MG63 (cell line): ENCODE results near the gene VIPR2. TPM values are rescaled to one million over a fixed set of nuclear protein-coding genes. Genes with fewer than 3 reads are reported as not detected.
"Not testable (repeated sequence)": the region's sequence is repeated elsewhere in the genome, so short reads cannot be mapped to it uniquely, and the experiment has no call there.

Experiments
- DNase-seq: peaks from one replicate; pipeline ENCODE4 v3.0.0-alpha.2; 2020
- H3K27me3 ChIP-seq: fragments of 250-450 bp; sonication (Bioruptor Pico); 2 replicates; pipeline ENCODE4 v1.5.1; 2020; ENCODE audit warnings: mild to moderate bottlenecking, moderate library complexity
- H3K36me3 ChIP-seq: fragments of 250-450 bp; sonication (Bioruptor Pico); 2 replicates; pipeline ENCODE4 v1.5.1; 2020; ENCODE audit warnings: mild to moderate bottlenecking, moderate library complexity
- H3K4me3 ChIP-seq: fragments of 250-450 bp; sonication (Bioruptor Pico); 2 replicates; pipeline ENCODE4 v1.5.1; 2020; ENCODE audit warnings: mild to moderate bottlenecking, moderate library complexity
- H3K9me3 ChIP-seq: fragments of 250-450 bp; sonication (Bioruptor Pico); 2 replicates; pipeline ENCODE4 v1.5.1; 2020; ENCODE audit warnings: mild to moderate bottlenecking, moderate library complexity
- total RNA-seq: library from RNA; depleted of rRNA; stranded (reverse); fragments of >200 nt; shearing (Covaris generic); gene quantifications from 2 replicates; pipeline ENCODE4 v1.2.3, GENCODE V29; 2014; ENCODE audit warnings: low replicate concordance; rRNA removed

Gene VIPR2, protein sequence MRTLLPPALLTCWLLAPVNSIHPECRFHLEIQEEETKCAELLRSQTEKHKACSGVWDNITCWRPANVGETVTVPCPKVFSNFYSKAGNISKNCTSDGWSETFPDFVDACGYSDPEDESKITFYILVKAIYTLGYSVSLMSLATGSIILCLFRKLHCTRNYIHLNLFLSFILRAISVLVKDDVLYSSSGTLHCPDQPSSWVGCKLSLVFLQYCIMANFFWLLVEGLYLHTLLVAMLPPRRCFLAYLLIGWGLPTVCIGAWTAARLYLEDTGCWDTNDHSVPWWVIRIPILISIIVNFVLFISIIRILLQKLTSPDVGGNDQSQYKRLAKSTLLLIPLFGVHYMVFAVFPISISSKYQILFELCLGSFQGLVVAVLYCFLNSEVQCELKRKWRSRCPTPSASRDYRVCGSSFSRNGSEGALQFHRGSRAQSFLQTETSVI
- total RNA-seq, result not detected in 2 replicates

DNA sequence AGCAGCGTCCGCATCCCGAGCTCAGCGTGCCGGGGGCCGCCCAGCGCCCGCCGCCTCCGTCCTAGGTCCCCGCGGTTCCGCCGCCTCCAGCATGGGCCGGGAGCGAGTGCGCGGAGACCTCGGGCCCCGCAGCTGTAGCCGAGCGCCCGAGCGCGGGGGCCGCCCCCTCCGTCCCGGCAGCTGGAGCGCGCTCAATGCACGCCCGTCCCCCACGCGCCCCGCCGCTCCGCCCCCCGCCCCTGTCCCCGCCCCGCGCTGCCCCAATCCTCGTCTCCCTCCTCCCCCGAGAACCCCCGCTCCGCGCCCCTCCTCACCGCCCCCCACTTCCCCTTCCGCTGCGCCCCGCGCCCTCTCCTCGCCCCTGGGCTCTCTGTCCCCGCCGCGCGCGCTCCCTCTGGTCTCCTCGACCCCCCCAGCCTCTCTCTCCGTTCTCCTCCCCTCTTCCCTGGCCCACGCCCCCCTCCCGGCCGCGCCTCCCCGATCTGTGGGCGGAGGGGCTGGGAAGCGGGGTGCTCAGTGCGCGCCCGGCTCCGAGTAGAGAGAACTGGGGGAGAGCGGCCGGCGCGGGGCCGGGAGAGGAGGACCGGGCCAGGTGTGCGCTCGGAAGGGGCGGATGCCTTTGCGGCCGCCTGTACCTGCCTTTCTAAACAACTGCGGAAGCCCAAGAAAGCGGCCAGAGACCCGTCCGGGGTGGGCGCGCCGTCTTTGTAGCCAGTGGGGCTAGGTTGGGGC is at the start of gene VIPR2:
Gene VIPR2, minus strand, starts transcription at position 110 of the 732 bp plus-strand sequence. Its CDS starts 96 bp downstream, at position 14.
- DNase-seq, result no peak
- Histone ChIP-seq H3K9me3 (no peaks in the 10 kb centered on the region), H3K36me3 (no peaks in the 10 kb centered on the region), H3K4me3 (peak within 1 kb of the TSS; percentile 13; the same call in 1 of the 2 replicates), H3K27me3 (peaks cover 21% of the 10 kb centered on the region)

DNA sequence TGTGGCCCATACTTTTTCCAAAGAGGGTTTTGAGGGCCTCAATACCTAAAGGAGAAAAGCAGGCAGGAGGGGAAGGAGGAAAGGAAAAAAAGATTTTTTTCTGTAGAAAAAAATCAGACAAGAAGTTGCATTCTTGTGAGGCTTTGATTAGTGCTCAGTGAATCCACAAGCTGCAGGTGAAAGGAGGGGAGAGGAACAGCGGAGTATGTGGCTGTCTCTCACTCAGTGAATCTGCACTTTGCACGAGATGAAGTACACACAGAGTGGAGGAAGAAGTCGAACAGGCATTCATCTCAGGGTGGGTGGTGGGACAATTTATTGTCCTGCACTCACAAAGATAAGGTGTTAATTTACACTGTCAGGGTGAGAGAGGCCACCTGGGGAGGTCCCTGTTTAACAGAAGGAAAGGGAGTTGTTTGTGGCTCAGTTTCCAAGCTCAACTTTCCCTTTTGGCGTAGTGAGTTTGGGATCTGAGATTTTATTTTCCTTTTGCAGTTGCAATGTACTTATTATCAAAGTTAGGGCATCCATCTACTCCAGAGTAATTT is 49.0 kb upstream of the VIPR2 start:
- Histone ChIP-seq H3K9me3 (no peaks in the 10 kb centered on the region), H3K36me3 (no peaks in the 10 kb centered on the region), H3K4me3 (no peak overlapping the region), H3K27me3 (no peaks in the 10 kb centered on the region)
- no peak for DNase-seq

DNA sequence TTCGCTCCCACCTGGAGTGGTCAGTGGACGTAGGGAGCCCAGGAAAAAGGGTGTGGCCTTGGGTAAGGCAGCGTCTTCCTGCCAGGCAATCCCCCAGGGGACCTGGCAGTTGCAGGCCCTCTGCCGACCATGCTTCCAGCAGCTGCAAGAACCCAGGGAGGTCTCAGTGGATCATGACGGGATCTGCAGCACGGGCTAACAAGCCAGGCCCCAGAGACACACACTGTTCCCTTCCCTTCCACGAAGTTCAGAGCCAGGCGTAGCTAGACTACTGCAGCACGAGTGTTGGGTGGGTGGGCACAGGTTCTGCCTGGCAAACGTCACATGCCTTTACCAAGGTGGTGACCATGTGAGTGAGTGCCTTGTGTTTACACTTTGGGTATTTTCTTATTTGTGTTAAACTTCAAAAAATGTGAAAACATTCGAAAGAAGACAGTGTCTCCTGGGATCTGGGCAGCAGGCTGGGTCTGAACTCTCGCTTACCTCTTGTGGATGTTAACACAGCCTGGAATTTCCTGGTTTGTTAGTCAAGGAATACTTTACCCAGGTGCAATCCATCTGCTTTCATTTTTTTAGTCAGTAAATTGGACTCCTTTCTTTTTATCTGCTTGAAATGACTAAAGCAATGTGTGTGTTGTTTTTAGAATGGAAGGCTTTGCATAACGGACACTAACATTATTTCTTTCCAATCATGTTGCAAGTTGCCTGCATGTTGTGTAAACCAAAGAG is 48.2 kb upstream of the VIPR2 start:
- Histone ChIP-seq H3K4me3 (no peak overlapping the region), H3K27me3 (no peaks in the 10 kb centered on the region), H3K36me3 (no peaks in the 10 kb centered on the region), H3K9me3 (no peaks in the 10 kb centered on the region)
- DNase-seq, result no peak

DNA sequence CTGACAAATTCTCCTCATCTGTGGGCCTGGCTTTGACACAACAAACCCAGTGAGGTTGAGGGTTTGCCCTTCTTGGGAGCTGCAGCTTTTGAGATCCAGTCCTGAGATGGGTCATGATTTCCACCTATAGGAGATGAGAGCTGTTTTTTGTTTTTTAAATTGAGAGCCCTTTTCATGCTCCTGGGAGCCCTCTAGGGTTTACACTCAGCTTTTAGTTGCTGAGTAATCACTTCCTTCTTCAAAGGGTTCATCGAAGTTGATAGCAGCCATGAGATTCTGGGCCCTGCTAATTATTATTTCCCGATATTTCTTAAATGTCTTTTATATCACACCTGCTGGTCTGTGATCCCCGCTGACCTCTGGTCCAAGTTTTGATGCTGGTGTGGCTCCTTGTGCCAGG is 47.3 kb upstream of the VIPR2 start:
- Histone ChIP-seq H3K27me3 (no peaks in the 10 kb centered on the region), H3K36me3 (no peaks in the 10 kb centered on the region), H3K9me3 (no peaks in the 10 kb centered on the region; the same call in 1 of the 2 replicates), H3K4me3 (no peak overlapping the region)
- DNase-seq, result no peak

DNA sequence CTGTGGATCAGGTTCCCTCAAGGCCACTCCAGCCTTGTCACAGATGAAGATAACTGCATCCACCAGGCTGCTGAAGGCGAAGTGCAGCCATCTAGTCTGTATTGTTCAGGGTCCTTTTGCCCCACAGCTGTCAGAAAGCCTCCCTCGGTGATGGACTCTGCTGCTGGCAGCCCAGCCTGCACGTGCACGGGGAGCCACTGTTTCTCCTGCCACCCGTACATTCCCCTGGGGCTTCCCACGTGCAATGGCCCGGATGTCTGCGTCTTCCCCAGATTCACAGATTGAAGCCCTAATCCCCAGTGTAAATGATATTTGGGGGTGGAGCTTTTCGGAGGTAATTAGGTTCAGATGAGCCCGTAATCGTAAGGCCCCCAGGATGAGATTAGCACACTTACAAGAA is 46.6 kb upstream of the VIPR2 start:
- no peak for DNase-seq
- Histone ChIP-seq H3K9me3 (no peaks in the 10 kb centered on the region; the same call in 1 of the 2 replicates), H3K4me3 (no peak overlapping the region), H3K27me3 (no peaks in the 10 kb centered on the region), H3K36me3 (no peaks in the 10 kb centered on the region)

DNA sequence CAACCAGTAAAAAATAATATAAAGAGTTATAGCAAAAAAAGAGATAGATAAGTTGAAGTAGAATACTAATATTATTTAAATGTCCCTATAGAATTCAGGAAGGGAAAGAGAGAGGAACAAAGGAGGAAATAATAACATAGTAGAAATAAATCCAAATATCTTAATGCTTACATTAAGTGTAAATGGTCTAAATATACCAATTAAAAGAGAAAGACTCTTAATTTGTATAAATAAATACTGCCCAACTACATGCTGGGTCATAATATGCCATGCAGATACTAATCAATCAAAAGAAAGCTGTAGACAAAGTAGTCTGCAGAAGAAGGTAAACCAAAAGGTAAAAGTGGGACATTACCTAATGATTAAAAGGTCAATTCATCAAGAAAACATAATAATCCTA is 43.3 kb upstream of the VIPR2 start:
- H3K36me3 ChIP-seq, result no peaks in the 10 kb centered on the region
- no peaks in the 10 kb centered on the region; the same call in 1 of the 2 replicates for H3K9me3 ChIP-seq
- no peaks in the 10 kb centered on the region for H3K27me3 ChIP-seq
- DNase-seq, result no peak
- H3K4me3 ChIP-seq, result no peak overlapping the region

DNA sequence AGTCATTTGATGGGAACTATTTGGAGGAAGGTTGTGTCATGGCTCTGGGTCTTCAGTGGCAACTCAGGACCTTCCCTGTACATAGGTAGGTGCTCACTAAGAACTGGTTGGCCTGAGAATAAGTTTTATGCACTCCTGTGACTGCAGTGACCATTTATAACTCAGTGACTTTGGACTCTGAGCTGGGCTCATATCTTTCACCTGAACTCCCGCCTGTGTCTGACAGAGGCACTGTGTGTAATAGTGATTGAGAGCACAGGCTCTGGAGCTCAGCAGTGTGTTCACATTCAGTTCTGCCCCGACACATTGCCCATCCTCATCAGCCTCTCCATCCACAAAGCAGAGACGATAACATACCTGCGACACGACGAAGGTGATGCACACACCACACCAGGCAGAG is 34.6 kb upstream of the VIPR2 start:
- DNase-seq, result no peak
- H3K36me3 ChIP-seq, result no peaks in the 10 kb centered on the region
- H3K27me3 ChIP-seq, result no peaks in the 10 kb centered on the region
- no peak overlapping the region for H3K4me3 ChIP-seq
- no peaks in the 10 kb centered on the region for H3K9me3 ChIP-seq

DNA sequence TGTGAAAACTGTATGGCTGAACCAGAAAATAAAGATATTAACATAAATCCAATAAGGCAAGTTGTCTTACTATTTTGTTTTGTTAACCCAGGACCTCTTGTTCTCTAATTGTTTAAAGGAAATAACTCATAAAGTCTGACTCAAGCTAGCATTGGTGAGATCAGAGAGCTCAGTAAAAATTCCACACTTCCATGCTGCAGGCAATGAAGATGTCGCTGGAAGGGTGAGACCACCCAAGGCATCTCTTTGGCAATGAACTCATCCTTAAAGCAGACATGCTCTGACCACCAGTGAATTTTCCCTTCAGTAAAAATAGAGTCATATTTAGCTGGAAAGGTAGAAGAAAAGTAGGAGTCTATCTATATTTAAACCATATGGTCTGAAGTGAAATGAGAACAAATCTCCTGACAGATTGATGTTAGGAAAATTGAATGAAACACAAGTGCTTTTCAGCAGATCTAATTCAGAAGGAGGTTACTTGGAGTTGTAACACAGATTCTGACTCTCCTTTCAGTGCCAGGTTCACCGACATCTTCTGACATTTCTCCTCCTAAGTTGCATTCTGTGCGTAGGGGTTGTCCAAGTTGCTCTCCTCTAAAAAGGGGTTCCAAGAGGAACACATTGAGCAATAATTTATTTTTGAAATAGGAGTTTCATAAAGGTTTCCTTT is 32.8 kb upstream of the VIPR2 start:
- H3K9me3 ChIP-seq, result no peaks in the 10 kb centered on the region

DNA sequence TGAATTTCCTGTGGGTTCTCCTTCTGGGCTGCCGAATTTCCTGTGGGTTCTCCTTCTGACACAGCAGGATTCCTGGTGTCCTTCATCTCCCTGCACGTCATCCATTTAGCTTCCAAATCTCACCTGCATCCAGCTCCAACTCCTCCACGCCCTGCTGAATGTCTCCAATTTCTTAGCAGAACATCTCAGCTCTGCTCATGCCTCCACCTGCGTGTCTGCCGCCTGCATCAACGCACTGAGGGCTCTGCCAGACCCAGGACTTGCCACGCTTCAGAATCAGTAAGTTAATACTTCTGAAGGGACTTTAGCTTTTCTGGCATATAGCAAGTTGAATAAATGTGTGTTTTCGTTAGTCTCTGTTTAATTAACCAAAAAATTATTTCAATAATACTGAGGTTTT is 31.1 kb upstream of the VIPR2 start:
- DNase-seq, result no peak
- Histone ChIP-seq H3K9me3 (no peaks in the 10 kb centered on the region), H3K4me3 (no peak overlapping the region)

More for the DNA sequence above, 32.8 kb upstream of the VIPR2 start:
- Histone ChIP-seq H3K27me3 (no peaks in the 10 kb centered on the region), H3K36me3 (no peaks in the 10 kb centered on the region), H3K4me3 (no peak overlapping the region)
- DNase-seq, result no peak

DNA sequence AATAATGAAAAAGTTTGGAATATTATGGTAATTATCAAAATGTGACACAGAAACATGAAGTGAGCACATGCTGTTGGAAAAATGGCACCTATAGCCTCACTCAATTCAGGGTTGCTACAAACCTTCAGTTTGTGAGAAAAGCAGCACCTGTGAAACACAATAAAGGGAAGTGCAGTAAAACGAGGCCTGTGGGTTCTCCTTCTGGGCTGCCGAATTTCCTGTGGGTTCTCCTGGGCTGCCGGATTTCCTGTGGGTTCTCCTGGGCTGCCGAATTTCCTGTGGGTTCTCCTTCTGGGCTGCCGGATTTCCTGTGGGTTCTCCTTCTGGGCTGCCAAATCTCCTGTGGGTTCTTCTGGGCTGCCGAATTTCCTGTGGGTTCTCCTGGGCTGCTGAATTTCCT is 30.4 kb upstream of the VIPR2 start:
- H3K27me3 ChIP-seq, H3K36me3 ChIP-seq, DNase-seq, H3K9me3 ChIP-seq, H3K4me3 ChIP-seq: not testable (repeated sequence)

More for the DNA sequence above, 31.1 kb upstream of the VIPR2 start:
- Histone ChIP-seq H3K36me3 (no peaks in the 10 kb centered on the region), H3K27me3 (no peaks in the 10 kb centered on the region)

DNA sequence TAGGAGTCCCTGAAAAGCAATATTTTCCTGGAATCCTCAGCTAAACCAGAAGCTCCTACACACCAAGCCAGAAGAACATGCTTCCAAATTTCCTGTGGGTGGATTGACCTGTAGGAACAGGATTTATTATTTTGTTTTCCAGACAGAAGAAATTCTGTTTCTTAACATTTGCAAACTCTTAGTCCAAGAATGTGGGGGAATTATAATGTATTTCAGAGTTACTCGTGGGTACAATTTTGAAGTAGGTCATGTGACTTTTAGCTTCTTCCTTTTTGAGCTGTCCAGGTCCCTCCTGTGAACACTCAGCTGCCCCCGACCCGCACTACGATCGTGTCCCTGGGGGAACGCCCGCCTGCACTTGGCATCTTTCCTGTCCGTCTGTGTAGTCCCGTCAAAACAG is 27.7 kb upstream of the VIPR2 start:
- DNase-seq, result no peak
- H3K27me3 ChIP-seq, result no peaks in the 10 kb centered on the region
- H3K4me3 ChIP-seq, result no peak overlapping the region
- no peaks in the 10 kb centered on the region for H3K9me3 ChIP-seq
- H3K36me3 ChIP-seq, result no peaks in the 10 kb centered on the region

DNA sequence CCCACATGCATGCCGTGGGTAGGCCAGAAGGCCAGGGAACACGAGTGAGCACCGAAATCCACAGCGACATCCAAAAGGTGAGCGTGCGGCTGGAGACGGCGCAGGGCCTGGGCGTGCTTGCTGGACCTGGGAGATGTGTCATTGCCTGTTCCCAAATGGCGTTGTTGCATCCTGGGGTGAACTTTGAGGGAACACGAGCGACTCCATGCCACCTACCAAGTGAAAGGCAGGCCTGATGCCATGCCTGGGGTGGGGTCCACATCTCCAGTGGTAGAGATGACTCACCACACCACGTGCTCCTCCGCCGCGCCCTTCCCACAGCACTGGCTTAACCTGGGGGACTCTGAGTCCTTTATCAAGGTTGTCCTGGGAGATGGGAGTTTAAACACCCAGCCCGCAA is 24.7 kb upstream of the VIPR2 start:
- no peak for DNase-seq
- Histone ChIP-seq H3K36me3 (no peaks in the 10 kb centered on the region), H3K9me3 (no peaks in the 10 kb centered on the region), H3K4me3 (no peak overlapping the region), H3K27me3 (no peaks in the 10 kb centered on the region)

DNA sequence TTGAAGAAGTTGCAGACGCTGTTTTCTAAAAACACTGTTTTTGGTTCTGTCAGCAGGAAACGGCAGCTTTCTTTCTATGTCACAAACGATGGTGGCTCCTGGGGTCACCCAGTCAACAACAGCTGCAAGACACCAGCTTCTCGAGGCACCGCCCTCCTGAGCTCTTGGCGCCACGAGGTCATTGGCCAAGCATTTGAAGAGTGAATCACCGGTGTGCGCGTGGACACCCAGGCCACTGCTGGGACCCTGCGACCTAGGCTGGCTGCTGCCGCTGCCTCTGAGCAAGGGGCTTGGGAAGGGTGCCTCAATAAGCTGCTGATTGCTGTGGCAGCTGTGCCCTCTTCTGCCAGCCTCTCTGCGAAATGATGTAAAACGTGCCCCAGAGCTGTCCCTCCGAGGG is 22.5 kb upstream of the VIPR2 start:
- Histone ChIP-seq H3K9me3 (no peaks in the 10 kb centered on the region), H3K4me3 (no peak overlapping the region), H3K36me3 (no peaks in the 10 kb centered on the region), H3K27me3 (no peaks in the 10 kb centered on the region)
- peak; percentile 7 for DNase-seq

DNA sequence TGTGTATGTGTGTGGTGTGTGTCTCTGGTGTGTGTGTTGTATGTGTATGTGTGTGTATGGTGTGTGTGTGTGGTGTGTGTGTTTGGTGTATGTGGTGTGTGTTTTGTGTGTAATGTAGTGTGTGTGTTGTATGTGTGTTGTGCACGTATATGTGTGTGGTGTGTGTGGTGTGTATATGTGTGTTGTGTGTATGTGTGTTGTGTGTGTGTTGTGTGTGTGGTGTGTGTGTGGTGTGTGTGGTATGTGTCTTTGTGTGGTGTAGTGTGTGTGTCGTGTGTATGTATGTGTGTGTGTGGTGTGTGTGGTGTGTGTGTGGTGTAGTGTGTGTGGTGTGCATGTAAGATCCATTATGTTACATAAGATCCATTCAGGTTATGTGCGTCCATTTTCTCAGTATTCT is 21.9 kb upstream of the VIPR2 start:
- Histone ChIP-seq H3K4me3 (no peak overlapping the region), H3K27me3 (no peaks in the 10 kb centered on the region), H3K36me3 (no peaks in the 10 kb centered on the region), H3K9me3 (no peaks in the 10 kb centered on the region)
- no peak for DNase-seq

DNA sequence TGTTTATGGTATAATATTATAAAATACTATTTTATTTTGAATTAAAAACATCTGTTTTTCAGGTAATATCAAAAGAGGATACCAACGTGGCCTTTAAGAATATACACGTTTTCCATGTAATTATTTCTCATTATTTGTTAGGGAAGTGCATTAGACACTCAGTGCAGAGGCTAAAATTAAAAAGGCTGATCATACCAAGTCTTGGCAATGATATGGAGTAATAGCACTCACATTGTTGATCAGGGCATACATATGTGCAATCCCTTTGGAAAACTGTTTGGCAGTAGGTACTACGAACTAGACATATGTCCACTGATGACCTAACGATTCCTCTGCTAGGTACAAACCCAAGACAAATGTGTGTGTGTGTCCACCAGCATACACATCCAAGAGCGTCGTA is 20.7 kb upstream of the VIPR2 start:
- Histone ChIP-seq H3K27me3 (no peaks in the 10 kb centered on the region), H3K9me3 (no peaks in the 10 kb centered on the region), H3K36me3 (no peaks in the 10 kb centered on the region), H3K4me3 (no peak overlapping the region)
- no peak for DNase-seq

DNA sequence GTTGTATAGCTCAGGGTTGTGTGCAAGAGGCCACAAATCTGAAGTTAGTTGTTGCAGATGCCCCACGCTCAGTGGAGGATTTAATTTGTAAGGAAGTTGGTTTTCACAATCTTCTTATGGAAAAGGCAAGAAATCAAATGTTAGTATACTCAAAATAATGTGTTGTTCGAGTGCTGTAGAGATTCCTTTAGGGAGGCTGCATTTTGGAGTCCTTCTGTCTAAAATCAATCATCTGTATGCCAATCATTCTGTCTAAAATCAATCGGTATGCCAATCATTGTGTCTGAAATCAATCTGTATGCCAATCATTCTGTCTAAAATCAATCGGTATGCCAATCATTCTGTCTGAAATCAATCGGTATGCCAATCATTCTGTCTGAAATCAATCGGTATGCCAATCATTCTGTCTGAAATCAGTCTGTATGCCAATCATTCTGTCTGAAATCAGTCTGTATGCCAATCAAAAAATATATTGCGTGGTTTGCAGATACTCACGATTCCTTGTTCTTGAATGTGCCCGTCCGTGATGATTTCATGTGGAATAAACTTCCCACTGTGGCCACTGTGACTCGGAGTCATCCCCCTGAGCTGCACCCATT is 19.1 kb upstream of the VIPR2 start:
- not testable (repeated sequence) for H3K9me3 ChIP-seq, H3K27me3 ChIP-seq, DNase-seq, H3K36me3 ChIP-seq, H3K4me3 ChIP-seq
